Pons (tissue), 1 donor: ENCODE measurements around the gene SLC35G4.
"Not testable (repeated sequence)": the region's sequence is repeated elsewhere in the genome, so short reads cannot be mapped to it uniquely, and the experiment has no call there.

Experiments
- DNase-seq: peaks from one replicate; pipeline ENCODE4 v3.0.0-alpha.2; 2016; ENCODE audit warnings: low spot score

The SLC35G4 gene

DNA sequence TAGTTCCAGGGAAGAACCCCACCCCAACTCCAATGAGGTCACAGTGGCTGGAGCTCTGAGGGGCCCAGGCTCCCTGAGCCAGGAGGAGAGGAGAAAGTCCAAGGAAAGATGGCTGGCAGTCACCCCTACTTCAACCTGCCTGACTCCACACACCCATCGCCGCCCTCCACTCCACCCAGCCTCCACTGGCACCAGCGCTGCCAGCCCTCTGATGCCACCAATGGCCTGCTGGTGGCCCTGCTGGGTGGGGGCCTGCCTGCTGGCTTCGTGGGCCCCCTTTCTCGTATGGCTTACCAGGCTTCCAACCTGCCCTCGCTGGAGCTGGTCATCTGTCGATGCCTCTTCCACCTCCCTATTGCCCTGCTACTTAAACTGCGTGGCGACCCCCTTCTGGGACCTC is at the start of gene SLC35G4:
Gene SLC35G4 (plus strand): TSS at position 109 of the 400 bp plus-strand sequence. CDS start 0 bp downstream, at position 109.
- not testable (repeated sequence) for DNase-seq

DNA sequence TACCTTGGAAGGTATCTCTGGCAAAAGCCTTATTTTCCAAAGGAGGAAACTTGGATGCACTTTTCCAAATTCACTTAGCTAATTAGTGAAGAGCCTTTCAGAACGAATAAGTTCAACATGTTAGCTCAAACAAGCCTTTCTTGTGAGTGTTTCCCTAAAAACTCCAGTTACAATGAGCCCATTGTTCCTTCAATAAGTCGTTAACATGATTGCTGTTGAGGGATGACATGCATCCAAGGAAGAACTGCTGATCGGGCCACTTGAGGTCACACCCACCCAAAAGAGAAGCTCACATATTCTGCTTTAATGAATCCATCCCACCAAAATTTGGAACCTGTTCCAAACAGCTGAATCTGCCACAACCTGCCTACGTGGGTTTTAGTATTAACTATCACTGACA is 48.1 kb upstream of the SLC35G4 start:
- peak; percentile 28 for DNase-seq

DNA sequence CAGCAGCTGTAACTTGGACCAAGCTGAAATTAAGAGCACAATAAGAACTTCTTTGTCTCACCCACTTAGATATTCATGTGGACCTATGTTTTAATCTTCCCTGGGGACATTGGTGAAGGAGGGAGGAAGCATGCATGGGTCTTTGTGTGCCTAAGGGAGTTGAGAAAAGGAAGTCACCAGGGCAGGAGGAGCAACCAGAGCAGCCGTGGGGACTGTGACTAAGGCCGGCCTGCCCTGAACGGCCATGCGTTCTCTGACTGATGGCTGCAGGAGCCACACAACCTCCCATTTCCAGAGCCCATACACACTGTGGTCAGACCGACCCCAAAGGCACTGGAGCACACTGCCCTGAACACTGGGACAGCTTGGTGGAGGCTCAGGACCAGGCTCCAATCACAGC is 43.7 kb upstream of the SLC35G4 start:
- no peak for DNase-seq

DNA sequence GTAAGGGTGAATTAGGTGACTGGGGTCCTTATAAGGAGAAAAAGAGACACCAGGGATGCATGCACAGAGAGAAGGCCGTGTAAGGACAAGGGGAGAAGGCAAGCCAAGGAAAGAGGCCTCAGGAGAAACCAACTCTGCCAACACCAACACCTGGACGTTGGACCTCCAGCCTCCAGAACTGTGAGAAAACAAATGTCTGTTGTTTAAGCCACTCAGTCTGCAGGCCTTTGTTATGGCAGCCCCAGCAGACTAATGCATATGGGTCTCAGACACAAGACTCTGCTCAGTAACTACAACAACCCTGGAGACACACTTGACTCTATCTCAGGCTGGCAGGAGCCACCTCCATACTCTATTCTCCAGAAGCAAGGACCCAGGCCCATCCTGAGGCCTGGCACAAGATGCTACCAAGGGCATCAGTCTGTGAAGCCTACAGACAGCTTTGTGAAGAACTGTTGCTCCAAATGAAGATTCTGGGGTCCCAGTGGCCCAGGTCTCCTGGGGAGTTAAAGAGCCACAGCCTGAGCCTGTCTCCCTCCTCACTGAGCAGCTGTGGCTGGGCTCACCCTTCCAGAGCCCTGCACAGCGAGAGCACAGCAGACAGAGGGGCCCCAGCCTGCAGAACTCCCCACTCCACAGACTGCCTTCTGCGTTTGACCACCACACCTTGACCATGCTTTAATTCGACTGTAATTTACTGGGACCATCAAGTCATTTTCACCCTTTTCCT is 43.0 kb upstream of the SLC35G4 start:
- DNase-seq = no peak

DNA sequence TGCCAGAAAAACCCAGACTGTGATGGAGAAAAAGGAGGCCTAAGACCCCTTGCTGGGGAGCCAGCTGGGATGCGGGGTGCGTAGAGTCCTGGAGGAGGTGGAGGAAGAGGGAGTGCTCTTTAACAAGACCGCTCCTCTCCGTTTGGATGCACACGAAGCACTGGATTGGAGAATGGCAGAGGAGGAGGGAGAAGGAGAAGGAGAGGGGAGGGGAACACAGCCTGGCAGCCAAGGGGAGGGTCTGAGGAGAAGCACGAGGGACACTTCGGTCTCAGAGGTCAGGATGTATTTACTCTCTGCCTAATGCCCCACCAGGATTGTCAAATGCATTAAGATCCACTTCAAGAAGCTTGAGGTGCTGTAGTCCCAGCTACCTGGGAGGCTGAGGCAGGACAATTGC is 42.0 kb upstream of the SLC35G4 start:
- DNase-seq = no peak

DNA sequence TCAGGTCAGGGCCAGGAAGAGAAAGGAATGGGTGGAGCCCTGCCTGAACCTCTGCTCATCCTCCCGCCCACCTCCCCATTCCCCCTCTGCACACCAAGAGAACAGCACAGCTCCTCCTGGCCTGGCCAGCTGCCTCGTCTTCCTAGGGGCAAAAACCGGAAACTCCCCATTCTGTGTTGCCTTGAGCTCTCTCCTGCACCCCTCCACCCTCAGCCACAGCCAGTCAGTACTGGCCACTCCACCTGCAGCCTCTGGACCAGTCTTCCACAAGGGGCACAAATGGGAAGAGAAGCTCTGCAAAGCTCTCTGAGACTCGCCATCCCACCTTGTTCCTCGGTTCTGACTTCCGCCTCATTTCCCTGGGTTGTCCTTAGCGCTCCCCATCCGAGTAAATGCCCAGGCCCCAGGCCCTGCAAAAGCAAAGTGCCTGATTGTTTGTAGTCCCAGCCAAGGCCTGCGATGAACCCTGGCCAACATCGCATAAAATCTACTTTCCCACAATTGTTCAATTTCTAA is 39.3 kb upstream of the SLC35G4 start:
- no peak for DNase-seq

DNA sequence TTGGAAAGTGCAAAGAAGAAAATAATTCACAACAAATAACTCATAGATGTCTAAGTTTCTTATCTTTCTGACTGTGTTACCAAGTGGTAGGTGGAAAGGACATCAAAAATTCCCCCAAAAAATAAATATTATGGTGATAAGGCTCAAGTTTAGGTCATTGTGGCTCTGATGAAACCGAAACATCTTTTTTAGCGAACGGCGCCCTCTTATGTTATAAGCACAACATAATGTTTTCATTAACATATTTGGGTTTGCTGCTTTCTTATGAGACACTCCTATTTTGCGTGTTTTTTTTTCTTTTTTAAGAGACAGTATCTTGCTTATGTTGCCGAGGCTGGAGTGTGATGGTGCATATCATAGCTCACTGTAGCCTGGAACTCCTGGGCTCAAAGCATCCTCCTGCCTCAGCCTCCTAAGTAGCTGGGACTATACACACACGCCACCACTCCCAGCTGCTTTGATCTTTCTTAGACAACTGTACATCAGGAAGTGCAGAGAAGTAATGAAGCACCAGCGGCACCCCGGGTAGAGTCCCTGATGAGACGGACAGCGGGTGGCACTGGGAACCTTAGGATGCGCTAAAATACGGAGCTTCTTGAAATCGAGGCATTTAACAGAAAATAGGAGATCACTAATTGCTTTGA is 38.5 kb upstream of the SLC35G4 start:
- no peak for DNase-seq

DNA sequence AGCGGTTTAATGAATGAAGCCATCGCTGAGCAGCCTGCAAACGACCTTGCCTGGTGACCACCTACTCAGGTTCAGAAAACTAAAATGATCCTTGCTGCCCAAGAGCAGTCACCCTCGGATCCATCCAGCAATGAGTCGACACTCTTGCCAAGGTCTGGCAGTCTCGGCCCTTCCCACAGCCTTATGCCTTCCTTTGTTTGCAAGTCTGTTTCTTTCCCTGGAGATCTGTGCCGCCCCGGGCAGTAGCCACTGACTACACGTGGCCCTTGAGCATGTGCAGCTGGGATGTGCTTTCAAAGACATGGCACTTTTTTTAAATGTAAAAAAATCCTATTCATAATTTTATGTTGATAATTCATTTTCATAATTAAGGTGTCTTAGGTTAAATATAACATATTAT is 37.2 kb upstream of the SLC35G4 start:
- DNase-seq = no peak

DNA sequence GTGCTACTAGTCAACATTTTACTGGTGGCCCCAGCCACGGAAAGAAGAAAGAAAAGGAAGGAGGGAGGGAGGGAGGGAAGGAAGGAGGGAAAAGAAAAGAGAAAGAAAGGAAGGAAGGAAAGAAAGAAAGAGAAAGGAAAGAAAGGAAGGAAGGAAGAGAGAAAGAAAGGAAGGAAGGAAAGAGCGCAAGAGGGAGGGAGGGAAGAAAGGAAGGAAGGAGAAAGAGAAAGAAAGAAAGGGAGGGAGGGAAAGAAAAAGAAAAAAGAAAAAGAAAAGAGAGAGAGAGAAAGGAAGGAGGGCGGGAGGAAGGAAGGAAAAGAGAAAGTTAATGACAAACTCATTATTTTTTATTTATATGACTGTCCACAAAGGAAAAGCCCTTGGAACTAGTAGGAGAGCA is 34.9 kb upstream of the SLC35G4 start:
- DNase-seq = no peak

DNA sequence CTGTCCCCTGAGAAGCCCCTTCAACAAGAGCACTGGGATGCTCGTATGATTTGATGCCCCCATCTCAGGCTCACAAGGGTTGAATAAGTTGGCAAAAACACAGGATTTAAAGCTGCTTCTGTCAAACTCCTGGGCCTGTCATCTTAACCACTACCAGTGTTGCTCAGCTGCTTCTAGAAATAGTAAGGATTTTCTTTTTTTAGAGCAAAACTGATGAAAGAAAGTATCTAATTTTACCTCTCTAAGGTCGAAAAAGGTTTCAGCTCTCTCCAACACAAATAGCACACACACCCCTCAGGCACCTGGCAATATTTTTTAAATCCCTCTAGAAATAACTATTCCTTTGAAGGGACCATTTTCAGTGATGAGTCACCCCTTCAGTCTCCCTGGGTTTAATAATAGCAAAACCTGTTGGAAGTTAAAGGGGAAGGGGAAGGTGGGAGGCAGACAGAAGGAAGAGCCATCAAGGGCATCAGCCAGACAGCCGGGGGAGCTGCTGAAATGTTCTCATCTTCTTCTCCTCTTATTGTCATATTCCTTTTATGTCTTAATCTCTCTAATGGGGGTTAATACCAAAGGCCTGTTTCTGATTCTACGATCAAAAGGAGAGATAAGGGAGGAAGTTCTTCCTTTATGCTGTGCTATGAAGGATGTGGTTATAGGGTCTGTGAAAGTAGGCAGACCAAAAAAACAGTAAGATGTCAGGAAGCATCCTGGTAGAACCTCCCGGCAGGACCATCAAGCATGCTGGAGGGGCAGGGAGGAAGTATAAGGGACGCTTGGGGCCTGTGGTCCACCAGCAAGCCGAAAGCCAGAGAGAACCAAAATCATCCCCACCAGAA is 31.9 kb upstream of the SLC35G4 start:
- DNase-seq = no peak

DNA sequence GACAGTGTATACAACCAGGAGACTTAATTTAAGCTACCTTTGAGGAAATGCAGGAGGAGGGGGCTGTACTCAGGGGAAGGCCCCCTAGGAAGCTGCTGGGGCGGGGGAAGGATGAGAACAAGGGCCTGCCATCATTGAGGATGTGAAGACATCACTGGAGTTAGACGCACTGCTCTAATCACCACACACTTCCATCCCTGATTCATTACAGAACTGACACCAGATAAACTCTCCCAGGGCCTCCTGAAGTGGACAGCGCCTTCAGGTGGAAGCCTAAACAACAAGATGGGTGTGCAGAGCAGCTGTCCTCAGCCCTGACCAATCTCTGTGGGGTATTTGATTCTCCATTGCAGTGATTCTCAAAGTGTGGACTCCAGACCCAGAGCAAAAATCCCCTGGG is 30.6 kb upstream of the SLC35G4 start:
- no peak for DNase-seq

DNA sequence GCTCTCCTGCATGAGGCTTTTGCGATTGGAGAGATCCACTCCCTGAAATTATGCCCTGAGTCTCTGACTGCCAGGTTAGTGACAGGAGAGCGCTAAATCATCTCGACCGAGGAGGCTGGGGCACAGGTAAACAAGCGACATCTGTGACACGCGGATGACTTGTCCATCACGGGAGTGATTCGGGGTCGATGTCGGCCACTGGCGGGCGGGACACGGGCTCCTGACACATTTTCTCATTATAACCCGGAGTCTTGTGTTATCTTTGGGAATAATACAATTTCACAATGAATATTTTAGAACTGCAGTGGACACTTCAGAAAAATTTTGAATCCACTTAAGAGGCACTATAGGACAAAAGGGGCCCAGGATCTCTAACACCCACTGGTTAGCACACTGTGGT is 29.5 kb upstream of the SLC35G4 start:
- DNase-seq = no peak

DNA sequence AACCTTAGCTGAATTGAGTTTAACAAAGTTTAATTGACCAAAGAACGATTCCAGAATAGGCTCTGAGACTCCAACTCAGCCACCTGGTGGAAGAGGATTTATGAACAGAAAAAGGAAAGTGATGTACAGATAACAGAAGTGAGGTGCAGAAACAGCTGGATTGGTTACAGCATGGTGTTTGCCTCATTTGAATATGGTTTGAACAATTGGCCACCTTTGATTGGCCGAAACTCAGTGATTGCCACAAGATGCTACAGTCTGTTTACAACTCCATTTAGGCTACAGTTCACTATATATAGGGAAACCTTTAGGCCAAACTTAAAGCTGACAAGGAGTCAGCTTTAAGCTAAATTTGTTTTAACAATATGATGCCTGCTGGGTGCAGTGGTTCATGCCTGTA is 28.1 kb upstream of the SLC35G4 start:
- no peak for DNase-seq

DNA sequence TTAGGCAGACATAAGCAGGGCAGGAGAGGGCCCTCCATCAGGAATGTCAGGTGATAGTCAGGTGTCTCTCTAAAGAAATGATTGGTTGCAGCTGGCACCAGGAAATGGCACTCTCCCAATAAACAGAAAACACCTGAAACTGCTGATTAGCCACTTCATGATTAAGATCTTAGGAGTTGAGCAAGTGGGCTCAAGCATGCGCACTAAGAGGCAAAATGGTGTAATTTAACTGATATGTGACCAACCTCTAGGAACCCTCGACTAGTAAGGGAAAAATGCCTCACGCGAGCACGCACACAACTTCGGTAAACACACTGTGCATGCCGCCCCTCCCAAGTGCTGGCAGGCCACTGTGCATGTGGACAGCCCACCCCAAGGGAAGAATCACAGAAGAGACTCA is 23.8 kb upstream of the SLC35G4 start:
- no peak for DNase-seq

DNA sequence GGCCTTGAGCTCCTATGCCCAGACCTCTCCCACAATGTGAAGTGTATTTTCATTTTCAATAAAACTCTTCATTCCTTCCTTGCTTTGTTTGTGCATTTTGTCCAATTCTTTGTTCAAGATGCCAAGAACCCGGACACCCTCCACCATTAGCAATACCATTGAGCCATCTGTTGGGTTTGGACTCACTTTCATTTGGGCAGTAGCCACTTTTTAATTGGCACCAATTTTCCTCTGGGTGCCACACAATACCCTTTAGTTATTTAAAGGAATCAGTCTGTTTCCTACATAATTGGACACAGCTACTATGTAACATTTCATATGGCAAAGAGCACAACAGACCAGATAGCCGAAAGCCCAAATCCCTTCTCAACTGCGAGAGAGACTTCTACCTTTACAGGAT is 22.5 kb upstream of the SLC35G4 start:
- DNase-seq = no peak

DNA sequence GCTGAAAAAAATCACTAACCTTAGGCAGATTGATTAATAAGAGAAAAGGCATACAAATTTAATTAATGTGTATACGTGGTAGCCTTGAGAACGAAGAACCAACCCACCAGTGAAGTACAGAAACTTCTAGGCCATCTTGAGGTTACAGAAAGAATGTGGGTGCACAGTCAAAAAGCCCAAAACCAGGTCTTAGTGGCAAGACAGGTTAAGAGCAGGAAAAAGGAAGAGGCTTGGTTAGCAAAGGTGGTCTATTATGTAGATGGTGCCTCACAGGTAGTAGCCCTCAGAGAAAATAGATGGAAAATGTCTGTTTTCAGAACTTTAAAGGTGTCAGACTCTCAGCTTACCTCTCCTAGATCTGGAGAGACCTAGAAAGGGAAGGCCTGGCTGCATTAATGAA is 22.0 kb upstream of the SLC35G4 start:
- DNase-seq = no peak

DNA sequence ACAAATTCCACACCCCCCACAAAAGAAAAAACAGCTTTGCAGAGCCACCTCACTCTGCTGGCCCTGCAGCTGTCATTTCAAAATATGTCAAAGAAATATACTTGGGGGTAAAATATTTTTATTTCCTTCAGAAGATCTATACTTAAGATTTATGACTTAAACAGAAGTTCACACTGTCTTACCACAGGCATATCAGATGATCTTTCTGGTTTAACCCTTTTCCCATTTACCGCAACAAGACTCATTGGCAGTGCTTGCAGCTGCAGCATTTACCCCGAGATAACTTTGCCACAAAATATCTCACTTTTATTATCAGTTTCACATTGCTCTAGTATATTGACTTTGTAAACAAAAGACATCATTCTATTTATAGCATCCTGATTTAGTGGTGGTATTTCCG is 21.6 kb upstream of the SLC35G4 start:
- DNase-seq = no peak

DNA sequence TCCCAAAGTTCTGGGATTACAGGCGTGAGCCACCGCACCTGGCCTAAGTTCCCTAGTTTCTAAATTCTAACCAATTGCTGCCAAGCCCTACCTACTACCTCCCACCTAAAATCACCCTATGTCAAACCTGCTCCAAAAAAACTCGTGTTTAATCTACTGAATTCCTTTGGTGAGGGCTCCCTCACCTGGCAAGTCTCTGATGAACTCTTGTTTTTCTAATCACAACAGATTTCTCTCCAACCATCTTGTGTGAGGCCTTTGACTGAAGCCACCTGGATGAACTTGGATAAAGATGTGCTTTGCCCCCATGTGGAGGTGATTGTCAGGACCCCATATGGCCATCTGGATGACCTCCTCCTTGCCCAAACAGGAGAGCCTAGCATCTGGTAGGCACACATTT is 17.4 kb upstream of the SLC35G4 start:
- DNase-seq = no peak

DNA sequence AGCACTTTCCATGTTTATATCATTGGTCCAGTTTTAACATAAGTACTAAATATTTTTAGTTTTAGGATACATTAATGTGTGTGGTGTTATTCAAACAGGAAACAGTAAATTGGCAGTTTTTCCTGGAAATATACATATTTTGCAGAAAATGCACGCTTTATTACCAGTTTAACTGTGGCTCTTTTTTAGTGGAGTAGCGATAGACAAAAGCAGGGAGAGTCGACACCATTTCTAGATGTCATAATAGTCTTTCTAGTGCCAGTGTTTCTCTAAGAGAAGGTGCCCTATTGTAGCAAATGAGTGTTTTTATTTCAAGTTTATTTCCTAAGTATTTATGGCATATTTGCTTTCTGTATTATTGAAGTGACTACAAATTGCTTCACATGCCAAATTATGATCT is 9.1 kb upstream of the SLC35G4 start:
- no peak for DNase-seq

DNA sequence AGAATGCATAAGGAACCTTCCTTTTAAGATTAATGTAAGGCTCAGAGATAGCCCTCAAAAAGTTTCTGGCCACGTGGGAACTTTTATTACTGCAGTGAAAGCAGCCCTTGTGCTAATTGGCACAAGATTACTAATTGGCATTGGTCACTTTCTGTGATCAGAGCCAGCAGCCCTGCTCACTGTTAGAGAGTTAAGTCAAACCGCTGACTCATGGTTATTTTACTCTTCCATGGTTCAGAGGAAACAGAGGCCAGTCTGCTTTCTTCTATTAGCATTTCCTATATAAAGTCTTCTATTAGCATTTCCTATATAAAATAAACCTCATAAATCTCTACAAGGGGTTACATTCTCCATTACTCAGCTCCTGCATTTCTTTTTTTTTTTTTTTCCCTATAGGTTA is 1.5 kb upstream of the SLC35G4 start:
- DNase-seq = no peak

DNA sequence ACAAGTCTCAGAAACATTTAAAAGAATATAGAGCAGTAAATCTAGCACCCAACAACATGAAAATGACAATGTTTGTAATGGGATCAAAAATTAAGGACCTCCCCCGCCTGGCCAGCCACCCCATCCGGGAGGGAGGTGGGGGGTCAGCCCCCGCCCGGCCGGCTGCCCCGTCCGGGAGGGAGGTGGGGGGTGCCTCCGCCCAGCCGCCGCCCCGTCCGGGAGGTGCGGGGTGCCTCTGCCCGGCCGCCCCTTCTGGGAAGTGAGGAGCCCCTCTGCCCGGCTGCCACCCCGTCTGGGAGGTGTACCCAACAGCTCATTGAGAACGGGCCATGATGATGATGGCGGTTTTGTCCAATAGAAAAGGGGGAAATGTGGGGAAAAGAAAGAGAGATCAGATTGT is 778 bp upstream of the SLC35G4 start:
- not testable (repeated sequence) for DNase-seq

DNA sequence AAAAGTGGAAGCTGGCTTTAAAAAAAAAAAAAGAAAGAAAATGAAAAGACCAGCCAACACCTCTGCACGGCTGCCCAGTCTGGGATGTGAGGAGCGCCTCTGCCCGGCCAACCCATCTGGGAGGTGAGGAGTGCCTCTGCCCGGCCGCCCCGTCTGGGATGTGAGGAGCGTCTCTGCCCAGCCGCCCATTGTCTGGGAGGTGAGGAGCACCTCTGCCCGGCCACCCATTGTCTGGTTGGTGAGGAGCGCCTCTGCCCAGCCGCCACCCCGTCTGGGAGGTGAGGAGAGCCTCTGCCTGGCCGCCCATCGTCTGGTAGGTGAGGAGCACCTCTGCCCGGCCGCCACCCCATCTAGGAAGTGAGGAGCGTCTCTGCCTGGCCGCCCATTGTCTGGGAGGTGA is 3.7 kb downstream of the SLC35G4 start:
- DNase-seq = not testable (repeated sequence)

DNA sequence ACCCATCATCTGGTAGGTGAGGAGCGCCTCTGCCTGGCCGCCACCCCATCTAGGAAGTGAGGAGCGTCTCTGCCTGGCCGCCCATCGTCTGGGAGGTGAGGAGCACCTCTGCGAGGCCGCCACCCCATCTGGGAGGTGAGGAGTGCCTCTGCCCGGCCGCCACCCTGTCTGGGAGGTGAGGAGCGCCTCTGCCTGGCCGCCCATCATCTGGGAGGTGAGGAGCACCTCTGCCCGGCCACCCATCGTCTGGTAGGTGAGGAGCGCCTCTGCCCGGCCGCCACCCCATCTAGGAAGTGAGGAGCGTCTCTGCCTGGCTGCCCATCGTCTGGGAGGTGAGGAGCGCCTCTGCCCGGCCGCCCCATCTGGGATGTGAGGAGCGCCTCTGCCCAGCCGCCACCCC is 4.2 kb downstream of the SLC35G4 start:
- not testable (repeated sequence) for DNase-seq
